ENCODE data around the gene EARS2. TPM values are rescaled to one million over a fixed set of nuclear protein-coding genes. Genes with fewer than 3 reads are reported as not detected.

EARS2 gene
- total and polyA plus RNA-seq, 9 of the 15 experiments (the other 6 are each of a cell fraction or from before 2014, with no cell fraction given) = 17.6 to 58.6 (median 36.3) TPM

GRCh38 chr16:23556881-23557778 lies at the start of gene EARS2, which contains the start of gene UBFD1 (continued):
- TF ChIP-seq MYC (IDR thresholded peaks at IDR 0.05; ENCODE audit: low read depth, low read length) = peak; percentile 100
- peak; percentile 99 for TF ChIP-seq MYC (CRISPR knock-in tag; IDR thresholded peaks at IDR 0.05; ENCODE audit: borderline replicate concordance, low read depth)
- TF ChIP-seq, protein P1, sequence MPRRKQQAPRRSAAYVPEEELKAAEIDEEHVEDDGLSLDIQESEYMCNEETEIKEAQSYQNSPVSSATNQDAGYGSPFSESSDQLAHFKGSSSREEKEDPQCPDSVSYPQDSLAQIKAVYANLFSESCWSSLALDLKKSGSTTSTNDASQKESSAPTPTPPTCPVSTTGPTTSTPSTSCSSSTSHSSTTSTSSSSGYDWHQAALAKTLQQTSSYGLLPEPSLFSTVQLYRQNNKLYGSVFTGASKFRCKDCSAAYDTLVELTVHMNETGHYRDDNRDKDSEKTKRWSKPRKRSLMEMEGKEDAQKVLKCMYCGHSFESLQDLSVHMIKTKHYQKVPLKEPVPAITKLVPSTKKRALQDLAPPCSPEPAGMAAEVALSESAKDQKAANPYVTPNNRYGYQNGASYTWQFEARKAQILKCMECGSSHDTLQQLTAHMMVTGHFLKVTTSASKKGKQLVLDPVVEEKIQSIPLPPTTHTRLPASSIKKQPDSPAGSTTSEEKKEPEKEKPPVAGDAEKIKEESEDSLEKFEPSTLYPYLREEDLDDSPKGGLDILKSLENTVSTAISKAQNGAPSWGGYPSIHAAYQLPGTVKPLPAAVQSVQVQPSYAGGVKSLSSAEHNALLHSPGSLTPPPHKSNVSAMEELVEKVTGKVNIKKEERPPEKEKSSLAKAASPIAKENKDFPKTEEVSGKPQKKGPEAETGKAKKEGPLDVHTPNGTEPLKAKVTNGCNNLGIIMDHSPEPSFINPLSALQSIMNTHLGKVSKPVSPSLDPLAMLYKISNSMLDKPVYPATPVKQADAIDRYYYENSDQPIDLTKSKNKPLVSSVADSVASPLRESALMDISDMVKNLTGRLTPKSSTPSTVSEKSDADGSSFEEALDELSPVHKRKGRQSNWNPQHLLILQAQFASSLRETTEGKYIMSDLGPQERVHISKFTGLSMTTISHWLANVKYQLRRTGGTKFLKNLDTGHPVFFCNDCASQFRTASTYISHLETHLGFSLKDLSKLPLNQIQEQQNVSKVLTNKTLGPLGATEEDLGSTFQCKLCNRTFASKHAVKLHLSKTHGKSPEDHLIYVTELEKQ (CRISPR knock-in tag; IDR thresholded peaks at IDR 0.05) = no peak
- no peak for TF ChIP-seq ZNF584 (CRISPR knock-in tag; IDR thresholded peaks at IDR 0.05; ENCODE audit: low read depth)
- TF ChIP-seq NONO (IDR thresholded peaks at IDR 0.05; ENCODE audit: low read depth in 2 of 2, low read length in 1 of 2) = peak; percentile 50; a peak in 2 of 4 replicates
- TF ChIP-seq, protein P2, sequence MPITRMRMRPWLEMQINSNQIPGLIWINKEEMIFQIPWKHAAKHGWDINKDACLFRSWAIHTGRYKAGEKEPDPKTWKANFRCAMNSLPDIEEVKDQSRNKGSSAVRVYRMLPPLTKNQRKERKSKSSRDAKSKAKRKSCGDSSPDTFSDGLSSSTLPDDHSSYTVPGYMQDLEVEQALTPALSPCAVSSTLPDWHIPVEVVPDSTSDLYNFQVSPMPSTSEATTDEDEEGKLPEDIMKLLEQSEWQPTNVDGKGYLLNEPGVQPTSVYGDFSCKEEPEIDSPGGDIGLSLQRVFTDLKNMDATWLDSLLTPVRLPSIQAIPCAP (CRISPR knock-in tag; IDR thresholded peaks at IDR 0.05; ENCODE audit: borderline replicate concordance) = no peak
- TF ChIP-seq CCAR2 (IDR thresholded peaks at IDR 0.05; ENCODE audit: low read depth, low read length) = no peak
- TF ChIP-seq, protein P3, sequence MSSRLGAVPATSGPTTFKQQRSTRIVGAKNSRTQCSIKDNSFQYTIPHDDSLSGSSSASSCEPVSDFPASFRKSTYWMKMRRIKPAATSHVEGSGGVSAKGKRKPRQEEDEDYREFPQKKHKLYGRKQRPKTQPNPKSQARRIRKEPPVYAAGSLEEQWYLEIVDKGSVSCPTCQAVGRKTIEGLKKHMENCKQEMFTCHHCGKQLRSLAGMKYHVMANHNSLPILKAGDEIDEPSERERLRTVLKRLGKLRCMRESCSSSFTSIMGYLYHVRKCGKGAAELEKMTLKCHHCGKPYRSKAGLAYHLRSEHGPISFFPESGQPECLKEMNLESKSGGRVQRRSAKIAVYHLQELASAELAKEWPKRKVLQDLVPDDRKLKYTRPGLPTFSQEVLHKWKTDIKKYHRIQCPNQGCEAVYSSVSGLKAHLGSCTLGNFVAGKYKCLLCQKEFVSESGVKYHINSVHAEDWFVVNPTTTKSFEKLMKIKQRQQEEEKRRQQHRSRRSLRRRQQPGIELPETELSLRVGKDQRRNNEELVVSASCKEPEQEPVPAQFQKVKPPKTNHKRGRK (tag; IDR thresholded peaks at IDR 0.05) = no peak
- TF ChIP-seq, protein P4, sequence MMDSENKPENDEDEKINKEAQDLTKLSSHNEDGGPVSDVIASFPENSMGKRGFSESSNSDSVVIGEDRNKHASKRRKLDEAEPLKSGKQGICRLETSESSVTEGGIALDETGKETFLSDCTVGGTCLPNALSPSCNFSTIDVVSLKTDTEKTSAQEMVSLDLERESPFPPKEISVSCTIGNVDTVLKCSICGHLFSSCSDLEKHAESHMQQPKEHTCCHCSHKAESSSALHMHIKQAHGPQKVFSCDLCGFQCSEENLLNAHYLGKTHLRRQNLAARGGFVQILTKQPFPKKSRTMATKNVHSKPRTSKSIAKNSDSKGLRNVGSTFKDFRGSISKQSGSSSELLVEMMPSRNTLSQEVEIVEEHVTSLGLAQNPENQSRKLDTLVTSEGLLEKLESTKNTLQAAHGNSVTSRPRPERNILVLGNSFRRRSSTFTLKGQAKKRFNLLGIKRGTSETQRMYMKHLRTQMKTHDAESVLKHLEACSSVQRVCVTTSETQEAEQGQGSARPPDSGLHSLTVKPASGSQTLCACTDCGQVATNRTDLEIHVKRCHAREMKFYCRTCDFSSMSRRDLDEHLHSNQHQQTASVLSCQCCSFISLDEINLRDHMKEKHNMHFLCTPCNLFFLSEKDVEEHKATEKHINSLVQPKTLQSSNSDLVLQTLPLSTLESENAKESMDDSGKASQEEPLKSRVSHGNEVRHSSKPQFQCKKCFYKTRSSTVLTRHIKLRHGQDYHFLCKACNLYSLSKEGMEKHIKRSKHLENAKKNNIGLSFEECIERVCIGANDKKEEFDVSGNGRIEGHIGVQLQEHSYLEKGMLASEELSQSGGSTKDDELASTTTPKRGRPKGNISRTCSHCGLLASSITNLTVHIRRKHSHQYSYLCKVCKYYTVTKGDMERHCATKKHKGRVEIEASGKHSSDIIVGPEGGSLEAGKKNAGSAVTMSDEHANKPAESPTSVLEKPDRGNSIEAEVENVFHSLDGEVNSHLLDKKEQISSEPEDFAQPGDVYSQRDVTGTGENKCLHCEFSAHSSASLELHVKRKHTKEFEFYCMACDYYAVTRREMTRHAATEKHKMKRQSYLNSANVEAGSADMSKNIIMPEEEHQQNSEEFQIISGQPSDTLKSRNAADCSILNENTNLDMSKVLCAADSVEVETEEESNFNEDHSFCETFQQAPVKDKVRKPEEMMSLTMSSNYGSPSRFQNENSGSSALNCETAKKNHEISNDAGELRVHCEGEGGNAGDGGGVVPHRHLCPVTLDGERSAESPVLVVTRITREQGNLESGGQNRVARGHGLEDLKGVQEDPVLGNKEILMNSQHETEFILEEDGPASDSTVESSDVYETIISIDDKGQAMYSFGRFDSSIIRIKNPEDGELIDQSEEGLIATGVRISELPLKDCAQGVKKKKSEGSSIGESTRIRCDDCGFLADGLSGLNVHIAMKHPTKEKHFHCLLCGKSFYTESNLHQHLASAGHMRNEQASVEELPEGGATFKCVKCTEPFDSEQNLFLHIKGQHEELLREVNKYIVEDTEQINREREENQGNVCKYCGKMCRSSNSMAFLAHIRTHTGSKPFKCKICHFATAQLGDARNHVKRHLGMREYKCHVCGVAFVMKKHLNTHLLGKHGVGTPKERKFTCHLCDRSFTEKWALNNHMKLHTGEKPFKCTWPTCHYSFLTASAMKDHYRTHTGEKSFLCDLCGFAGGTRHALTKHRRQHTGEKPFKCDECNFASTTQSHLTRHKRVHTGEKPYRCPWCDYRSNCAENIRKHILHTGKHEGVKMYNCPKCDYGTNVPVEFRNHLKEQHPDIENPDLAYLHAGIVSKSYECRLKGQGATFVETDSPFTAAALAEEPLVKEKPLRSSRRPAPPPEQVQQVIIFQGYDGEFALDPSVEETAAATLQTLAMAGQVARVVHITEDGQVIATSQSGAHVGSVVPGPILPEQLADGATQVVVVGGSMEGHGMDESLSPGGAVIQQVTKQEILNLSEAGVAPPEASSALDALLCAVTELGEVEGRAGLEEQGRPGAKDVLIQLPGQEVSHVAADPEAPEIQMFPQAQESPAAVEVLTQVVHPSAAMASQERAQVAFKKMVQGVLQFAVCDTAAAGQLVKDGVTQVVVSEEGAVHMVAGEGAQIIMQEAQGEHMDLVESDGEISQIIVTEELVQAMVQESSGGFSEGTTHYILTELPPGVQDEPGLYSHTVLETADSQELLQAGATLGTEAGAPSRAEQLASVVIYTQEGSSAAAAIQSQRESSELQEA (IDR thresholded peaks at IDR 0.05; ENCODE audit: low read depth) = peak; percentile 75; the same call in 1 of the 2 replicates
